WI38 (cell line): ENCODE measurements around the gene DCLK2.

Experiments
- H3K4me3 ChIP-seq: 2 replicates; pipeline ENCODE4 v1.5.1; 2011; ENCODE audit warnings: low read depth, mild to moderate bottlenecking, control low read depth, low read length
- TF ChIP-seq, protein P1 (sequence below): IDR thresholded peaks from 2 replicates; pipeline ENCODE4 v1.5.1; 2012; ENCODE audit warnings: low read depth, mild to moderate bottlenecking, control low read depth, low read length

DCLK2 gene

GRCh38 chr4:150055467-150055866 is 22.8 kb upstream of the DCLK2 start:
- TF ChIP-seq, protein P1, sequence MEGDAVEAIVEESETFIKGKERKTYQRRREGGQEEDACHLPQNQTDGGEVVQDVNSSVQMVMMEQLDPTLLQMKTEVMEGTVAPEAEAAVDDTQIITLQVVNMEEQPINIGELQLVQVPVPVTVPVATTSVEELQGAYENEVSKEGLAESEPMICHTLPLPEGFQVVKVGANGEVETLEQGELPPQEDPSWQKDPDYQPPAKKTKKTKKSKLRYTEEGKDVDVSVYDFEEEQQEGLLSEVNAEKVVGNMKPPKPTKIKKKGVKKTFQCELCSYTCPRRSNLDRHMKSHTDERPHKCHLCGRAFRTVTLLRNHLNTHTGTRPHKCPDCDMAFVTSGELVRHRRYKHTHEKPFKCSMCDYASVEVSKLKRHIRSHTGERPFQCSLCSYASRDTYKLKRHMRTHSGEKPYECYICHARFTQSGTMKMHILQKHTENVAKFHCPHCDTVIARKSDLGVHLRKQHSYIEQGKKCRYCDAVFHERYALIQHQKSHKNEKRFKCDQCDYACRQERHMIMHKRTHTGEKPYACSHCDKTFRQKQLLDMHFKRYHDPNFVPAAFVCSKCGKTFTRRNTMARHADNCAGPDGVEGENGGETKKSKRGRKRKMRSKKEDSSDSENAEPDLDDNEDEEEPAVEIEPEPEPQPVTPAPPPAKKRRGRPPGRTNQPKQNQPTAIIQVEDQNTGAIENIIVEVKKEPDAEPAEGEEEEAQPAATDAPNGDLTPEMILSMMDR: no peak
- no peak overlapping the region for H3K4me3 ChIP-seq

DNA sequence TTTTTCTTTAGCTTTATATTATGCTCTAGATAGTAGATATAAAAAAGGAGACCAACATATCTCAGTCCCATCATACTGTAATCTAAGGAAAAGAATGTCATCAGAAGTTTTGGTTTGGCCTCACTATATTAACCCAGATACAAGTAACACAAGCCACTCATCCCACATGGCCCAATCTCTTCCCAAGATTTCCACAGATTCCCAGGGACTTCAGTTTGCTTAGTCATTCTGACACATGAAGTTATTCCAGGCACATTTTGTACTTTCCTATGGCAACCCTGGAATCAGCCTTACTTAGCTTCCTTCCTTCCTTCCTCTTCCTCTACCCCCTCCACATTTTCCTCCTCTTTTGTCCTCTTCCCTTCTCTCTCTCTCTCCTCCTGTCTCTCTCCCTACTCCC is 21.7 kb upstream of the DCLK2 start:
- no peak overlapping the region for H3K4me3 ChIP-seq
- TF ChIP-seq, protein P1: no peak

- no peak overlapping the region for H3K4me3 ChIP-seq
Measured at GRCh38 chr4:150061086-150061776, 17.0 kb upstream of the DCLK2 start.

DNA sequence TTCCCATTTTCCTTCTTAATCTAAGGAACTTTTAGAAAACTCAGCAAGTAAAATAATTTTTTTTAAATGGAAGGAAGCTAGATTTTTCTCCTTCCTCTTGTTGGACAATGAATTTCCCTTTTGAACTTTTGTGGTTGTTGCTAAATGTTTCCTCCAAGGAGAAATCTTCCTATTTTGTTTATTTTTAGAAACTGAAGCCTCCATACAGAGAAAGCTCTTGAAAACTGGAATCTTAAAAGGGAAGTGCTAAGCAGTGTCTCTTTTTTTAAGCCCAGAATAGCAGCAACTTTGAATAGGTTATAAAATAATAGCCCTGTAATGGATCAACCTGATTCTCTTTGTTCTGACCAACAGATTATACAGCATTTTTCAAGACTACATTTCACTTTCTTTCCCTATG is 15.1 kb upstream of the DCLK2 start:
- TF ChIP-seq, protein P1: no peak
- H3K4me3 ChIP-seq: no peak overlapping the region

More at GRCh38 chr4:150061086-150061776, 17.0 kb upstream of the DCLK2 start:
- TF ChIP-seq, protein P1: no peak

DNA sequence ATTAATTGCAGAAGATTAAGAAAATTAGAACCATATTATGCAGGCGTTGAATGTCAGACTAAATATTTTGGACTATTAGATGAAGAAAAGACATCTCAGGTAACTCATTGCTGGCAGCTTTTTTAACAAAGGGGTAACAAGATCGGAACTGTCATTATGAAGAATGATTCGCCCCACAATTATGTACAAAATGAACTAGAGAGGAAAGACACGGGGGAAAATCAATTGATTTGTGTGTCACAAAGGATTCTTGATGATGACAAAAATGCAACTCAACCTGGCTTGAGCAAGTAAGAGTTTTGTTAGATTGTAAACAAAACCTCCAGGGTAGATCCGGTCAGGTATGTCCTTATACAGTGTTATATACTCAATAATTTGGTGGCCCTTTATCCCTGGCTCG is 12.5 kb upstream of the DCLK2 start:
- TF ChIP-seq, protein P1: no peak
- H3K4me3 ChIP-seq: no peak overlapping the region

- TF ChIP-seq, protein P1: no peak
- no peak overlapping the region for H3K4me3 ChIP-seq
Measured at GRCh38 chr4:150067859-150068258, 10.4 kb upstream of the DCLK2 start.

DNA sequence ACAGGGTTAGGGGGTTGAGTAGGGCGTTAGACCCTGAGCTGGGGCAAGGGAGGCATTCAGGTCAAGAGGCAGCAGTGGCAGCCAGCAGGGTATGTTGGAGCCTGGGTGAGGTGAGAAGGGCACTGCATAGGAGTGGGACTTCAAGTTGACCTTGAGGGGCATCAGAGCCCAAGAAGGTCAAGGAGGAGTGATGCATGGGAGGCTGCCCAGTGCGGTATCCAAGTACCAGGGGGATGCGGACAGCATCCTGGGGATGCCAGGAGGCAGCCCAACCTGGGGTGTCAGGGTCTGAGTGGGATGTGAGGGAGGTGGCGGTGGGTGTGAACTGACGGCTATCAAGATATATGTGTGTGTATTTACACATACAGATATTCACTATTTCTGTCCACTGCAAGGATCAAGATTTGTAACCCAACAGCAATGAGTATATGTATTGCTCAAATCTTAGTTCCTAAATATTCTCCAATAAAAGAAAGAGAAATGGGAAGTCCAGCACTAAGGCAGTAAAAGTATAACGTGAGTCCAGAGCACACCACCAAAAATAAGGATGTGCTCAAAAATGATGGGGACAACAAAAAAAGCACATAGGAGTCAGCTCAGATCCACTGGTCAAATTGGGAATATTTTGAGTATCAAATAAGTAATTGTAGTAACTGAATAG is 9.8 kb upstream of the DCLK2 start:
- H3K4me3 ChIP-seq: no peak overlapping the region
- TF ChIP-seq, protein P1: no peak
